GM18907 (cell line): ENCODE results near the gene DPAGT1.
A peak's percentile ranks its signal among the peaks of the same experiment; 100 is the strongest.
"Not testable (repeated sequence)": the region's sequence is repeated elsewhere in the genome, so short reads cannot be mapped to it uniquely, and the experiment has no call there.

ENCODE experiments used
- ATAC-seq: cut with Tn5 transposase; IDR thresholded peaks from one replicate; pipeline ENCODE4 v1.9.1; 2021; ENCODE audit warnings: mild to moderate bottlenecking, moderate library complexity; ENCODE audit not compliant: unreplicated experiment

DPAGT1 gene

DNA sequence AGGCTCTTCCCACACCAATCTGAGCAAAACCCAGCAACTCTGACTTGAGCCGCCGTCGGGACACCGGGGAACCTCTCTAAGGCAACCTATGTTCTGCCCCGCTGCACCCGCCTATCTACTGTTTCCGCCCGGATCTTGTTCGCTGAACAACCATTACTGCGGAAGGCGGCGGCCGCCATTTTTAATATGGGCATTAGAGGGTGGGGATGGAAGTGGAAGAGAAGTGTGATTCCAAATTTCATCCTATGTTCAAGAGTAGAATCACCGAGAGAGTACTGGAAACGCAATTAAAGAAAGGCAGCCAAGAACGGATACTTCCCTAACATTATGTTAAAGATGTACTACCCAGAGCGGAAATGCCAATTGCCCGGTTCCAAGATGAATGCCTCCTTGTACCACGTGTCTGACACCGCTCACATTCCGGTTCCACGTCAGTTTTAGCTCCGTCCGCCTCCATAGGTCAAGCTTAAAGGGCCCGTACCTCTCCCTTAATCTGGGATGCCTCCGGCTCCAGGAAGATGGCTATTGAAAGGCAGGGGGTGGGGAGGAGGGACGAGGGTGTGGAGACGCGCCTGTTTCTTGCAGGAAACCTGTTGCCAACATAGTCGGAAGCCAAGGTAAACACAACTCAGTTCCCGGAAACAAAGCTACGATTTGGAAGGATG lies at the start of gene DPAGT1:
DPAGT1 (minus strand) TSS at position 95 of the 665 bp plus-strand sequence. CDS start 198 bp downstream, outside the sequence.
- peak; percentile 79 for ATAC-seq

DNA sequence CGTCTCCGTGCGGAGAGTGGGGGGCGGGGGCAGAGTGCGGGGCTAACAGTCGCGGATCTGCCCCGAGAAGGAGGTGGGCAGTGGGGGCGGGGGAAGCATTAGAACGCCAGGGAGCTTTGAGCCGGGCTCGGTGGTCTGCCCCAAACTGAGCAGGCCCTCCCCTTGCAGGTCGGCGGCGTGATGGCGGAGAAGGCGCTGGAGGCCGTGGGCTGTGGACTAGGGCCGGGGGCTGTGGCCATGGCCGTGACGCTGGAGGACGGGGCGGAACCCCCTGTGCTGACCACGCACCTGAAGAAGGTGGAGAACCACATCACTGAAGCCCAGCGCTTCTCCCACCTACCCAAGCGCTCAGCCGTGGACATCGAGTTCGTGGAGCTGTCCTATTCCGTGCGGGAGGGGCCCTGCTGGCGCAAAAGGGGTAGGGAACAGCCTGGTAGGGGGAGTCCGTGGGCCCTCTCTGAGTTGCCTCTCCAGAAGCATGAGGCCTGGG lies 48.2 kb upstream of the DPAGT1 start:
- no peak for ATAC-seq

DNA sequence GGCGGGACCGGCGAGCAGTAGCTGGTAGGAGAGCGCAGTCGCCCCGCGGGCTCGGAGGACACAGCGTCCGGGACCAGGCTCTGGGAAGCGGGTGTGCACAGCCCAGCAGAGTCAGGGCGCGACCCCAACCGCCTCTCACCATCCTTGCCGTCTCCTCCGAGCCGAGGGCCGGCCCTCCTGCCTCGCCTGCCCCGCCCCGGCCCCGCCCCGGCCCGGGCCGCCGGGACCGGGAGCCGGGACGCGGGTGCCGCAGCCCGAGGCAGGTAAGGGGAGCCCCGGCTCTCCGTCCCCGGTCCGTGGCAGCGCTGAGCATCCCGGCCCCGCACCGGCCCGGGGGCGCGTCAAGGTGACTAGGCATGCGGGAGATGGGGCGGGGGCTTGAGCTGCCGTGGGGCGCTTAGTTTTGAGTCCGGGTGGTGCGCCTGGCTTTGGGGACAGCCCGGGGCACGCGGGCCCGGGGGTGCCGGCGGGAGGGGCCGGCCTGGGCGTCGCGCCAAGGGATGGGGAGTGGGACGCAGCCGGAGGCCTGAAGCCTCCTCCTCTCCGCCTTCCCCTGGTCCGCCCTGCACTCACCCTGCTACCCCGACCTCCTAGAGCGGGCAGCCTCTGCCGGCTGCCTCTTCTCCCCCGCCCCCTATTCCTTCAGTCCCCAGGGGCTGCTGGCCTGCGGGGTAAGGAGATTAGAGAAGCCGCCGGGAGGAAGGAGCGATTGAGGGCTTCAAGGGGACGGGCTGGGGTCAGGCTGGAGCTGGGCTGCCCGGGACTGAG lies 47.5 kb upstream of the DPAGT1 start, which contains the start of gene ABCG4:
ABCG4 (plus strand) TSS at position 35 of the 768 bp plus-strand sequence. CDS start 914 bp downstream, outside the sequence.
- no peak for ATAC-seq

DNA sequence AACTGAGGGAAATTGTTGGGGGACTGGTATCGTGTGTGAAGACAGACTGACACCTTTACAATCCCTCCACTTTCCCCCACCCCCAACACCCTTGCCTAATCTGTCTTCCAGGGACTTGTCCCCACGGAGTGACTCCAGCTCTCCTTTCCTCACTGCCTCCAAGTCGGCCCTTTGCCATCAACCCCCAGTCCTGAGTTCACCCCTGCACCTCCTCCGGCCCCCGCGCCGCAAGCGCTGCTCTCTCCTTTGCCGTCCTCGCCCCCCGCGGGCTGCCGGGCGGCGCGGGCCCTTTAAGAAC lies 47.0 kb upstream of the DPAGT1 start:
- ATAC-seq: no peak

DNA sequence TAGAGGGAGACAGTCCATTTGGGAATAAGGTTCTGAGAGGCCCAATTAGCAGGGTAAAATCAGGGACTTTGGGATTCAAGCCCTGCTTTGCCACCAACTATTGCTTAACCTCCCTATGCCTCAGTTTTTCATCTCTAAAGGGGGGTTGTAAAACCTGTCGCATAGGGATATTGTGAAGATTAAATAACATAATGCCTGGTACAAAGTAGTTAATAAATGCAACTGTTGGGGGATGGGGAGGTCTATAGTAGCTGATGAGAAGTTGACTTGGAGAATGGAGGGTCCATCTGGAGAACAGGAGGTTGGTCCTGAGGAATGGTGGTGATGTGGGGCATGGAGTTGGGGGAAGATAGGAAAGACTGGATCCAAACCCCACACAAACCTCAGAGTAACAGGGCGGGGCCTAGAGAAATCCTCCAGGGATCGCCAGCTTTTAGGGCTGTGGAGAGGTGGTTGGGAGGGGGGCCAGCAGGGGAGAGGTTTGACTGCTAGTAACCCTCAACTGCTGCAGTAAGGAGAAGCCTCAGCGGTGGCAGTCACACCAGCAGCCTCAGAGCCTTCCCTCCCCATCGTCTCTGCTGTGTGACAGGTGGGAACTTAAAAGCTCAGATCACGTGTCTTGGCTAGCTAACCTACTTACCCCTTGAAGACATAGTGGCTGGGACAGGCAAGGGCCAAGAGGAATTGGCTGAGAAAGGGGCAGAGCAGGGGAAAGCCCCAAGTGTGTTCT lies 46.1 kb upstream of the DPAGT1 start:
- no peak for ATAC-seq

- no peak for ATAC-seq
Measured at GRCh38 chr11:119145551-119145950, 43.9 kb upstream of the DPAGT1 start.

- ATAC-seq: no peak
Measured at GRCh38 chr11:119144825-119145486, 43.3 kb upstream of the DPAGT1 start.

- not testable (repeated sequence) for ATAC-seq
Measured at GRCh38 chr11:119139276-119139675, 37.6 kb upstream of the DPAGT1 start.

DNA sequence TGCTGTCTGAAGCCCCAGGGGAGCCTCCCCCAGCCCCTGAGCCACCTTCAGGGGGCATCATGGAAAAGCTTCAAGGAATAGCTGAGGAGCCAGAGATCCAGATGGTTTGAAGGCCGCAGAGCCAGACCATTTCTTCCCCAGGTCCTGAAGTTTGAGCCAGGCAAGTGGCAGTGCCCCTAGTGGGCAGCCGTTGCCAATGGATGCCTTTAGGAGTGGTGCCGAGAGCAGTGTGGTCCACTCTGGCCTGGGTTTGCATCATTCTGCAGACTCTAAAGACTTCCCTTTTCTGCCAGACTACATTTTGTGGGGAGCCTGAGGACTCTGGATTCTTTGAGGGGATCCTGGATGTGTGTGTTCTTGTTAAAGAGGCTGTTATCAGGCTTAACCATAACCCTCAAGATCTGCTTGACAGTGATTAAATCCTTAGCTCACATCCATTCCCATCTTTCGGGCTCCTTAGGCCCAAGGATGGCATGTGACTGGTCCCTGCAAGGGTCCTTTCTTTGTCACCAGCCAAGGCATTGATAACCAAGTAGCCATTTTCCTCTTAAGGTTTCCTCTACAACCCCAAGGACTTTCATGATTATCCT lies 32.8 kb upstream of the DPAGT1 start:
- no peak for ATAC-seq

- ATAC-seq: no peak
Measured at GRCh38 chr11:119130662-119131061, 29.0 kb upstream of the DPAGT1 start.

GRCh38 chr11:119126675-119127268 lies 25.1 kb upstream of the DPAGT1 start:
- ATAC-seq: no peak

DNA sequence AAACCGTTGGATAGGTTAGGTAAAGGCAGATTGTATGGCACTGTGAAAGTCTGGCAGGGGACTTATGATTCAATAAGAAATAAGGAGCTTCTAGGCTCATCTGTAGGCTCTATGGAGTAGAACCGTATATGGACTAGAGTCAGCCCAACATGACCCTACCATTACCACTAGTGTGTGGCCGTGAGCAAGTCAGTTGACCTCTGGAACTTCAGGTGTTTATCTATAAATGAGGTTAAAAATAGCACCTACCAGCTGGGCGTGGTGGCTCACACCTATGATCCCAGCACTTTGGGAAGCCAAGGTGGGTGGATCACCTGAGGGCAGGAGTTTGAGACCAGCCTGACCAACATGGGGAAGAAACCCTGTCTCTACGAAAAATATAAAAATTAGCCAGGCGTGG lies 24.2 kb upstream of the DPAGT1 start:
- ATAC-seq: no peak

DNA sequence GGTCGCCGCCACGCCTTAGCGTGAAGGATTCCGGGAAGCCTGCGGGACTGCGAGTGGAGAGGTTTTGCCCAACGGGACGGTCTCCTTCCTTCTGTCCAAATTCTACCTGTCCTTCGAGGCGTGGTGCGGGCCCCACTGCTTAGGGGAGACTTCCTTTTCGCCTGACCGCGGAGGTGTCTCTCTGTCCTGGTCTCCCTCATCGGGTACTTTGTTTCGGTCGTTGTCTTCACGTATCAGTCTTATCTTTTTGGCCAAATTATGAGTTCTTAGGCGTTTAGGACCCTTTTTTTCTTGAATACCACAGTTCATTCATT lies 20.1 kb upstream of the DPAGT1 start:
- peak; percentile 22 for ATAC-seq

- peak; percentile 95 for ATAC-seq
Measured at GRCh38 chr11:119121008-119121810, 19.6 kb upstream of the DPAGT1 start, which contains the start of gene HINFP. Gene HINFP (plus strand): TSS chr11:119121580. CDS start chr11:119126945, 5,365 bp downstream.

DNA sequence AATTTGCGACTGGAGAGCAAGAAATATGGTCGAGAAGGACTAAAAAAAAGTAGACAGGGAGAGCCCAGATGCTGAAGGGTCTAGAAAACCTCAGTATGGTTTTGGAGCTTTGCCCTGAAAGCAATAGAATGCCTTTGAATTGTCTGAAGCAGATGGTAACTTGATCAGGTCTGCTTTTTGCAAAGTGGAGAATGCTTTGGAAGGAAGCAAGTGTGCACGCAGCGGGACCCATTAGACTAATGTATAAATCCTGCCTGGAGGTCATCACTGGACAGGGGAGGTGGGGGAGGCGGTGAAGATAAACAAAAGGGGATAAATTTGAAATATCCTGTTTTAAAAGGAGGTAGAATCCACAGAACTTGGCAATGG lies 19.0 kb upstream of the DPAGT1 start:
- no peak for ATAC-seq

DNA sequence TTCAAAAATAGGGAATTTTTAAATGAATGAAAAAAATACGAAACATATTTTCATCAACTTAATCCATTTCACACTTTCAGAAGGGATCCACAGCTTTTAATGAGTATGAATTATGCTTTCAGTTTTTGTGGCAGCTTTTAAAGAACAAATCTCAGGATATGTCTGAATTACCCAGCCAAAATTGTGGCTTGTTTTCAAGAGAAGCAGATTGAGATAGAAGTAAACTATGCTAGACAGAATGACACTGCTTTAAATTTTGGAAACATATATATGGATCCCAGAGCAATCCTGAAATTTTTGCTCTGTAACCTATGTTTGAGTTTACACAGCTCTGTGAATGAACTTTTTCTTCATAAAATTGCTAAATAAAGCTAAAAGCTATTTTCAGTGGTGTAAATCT lies 17.3 kb upstream of the DPAGT1 start:
- no peak for ATAC-seq

DNA sequence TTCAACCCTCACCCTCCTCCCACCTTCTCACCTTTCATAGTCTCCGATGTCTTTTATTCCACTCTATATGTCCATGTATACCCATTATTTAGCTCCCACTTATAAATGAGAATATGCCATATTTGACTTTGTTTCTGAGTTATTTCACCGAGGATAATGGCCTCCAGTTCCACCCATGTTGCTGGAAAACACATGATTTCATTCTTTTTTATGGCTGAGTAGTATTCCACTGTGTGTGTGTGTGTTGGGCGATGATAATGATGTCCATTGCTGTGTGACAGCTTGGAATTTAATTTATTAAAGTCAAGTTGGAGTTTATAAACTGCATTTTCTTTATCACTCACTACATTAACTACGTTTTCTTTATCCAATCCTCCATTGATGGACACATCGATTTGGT lies 16.6 kb upstream of the DPAGT1 start:
- ATAC-seq: no peak

- no peak for ATAC-seq
Measured at GRCh38 chr11:119117004-119117706, 15.5 kb upstream of the DPAGT1 start.

- ATAC-seq: no peak
Measured at GRCh38 chr11:119116601-119117000, 14.9 kb upstream of the DPAGT1 start.
